NT2/D1 (cell line): Measurements from ENCODE around the gene KIAA1328.

Experiments
- SUZ12 ChIP-seq: IDR thresholded peaks from 2 replicates; pipeline ENCODE4 v1.6.1; 2011; ENCODE audit not compliant: insufficient read length, insufficient read depth; ENCODE audit errors: extremely low read depth
- ZNF274 ChIP-seq: IDR thresholded peaks from 2 replicates; pipeline ENCODE4 v1.6.1; 2011; ENCODE audit warnings: mild to moderate bottlenecking, low read depth, low read length

GRCh38 chr18:37249171-37249886 lies 420.4 kb downstream of the KIAA1328 start:
- TF ChIP-seq ZNF274 (no peak), SUZ12 (no peak)
